ENCODE measurements around the gene NCAPG2.

DNA sequence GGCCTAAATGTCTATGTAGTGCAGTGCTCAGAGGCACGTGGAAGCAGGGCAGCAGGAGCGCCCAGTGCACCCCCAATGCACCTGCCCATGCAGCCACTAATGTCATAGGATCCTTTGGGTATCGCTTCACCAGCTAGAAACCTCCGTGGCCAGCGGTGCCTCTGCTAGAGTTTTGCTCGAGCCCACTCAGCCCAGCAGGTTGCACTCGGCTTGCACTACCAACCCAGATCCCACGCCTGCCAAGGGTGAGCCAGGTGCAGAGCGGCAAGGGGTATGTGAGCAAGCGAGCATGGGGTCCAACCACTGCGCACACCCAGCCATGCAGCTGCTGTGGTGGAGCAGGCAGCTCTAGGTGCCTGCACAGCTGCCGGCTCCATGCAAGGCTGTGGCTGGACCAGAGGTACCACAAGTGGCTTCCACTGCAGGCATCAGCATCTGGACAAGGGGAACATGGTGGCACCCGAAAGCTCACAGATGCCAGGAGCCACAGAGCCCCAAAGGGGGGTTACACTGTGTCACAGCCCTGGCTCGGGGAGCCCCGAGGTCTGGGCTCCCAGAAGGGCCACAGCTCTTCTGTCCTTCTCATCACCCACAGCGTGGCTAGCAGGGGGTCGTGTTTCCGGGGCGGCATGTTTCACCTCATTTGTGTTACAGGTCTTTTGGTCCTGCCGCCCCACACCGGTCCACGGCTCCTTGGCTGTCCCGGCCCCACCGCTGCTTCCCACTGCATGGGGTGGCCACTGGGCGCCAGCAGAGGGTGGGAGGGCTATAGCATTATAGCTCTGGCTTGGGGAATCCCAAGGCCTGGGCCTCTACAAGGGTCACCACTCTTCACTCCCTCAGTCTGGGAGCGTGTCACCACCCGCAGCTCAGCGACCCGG, 2.3 kb upstream of the NCAPG2 start:
- TF ChIP-seq POLR2A (IDR thresholded peaks at IDR 0.05): no peak
- TF ChIP-seq, protein P1, sequence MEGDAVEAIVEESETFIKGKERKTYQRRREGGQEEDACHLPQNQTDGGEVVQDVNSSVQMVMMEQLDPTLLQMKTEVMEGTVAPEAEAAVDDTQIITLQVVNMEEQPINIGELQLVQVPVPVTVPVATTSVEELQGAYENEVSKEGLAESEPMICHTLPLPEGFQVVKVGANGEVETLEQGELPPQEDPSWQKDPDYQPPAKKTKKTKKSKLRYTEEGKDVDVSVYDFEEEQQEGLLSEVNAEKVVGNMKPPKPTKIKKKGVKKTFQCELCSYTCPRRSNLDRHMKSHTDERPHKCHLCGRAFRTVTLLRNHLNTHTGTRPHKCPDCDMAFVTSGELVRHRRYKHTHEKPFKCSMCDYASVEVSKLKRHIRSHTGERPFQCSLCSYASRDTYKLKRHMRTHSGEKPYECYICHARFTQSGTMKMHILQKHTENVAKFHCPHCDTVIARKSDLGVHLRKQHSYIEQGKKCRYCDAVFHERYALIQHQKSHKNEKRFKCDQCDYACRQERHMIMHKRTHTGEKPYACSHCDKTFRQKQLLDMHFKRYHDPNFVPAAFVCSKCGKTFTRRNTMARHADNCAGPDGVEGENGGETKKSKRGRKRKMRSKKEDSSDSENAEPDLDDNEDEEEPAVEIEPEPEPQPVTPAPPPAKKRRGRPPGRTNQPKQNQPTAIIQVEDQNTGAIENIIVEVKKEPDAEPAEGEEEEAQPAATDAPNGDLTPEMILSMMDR (IDR thresholded peaks at IDR 0.05): no peak
